ENCODE results near the gene FLG. TPM values are rescaled to one million over a fixed set of nuclear protein-coding genes. Genes with fewer than 3 reads are reported as not detected.

FLG gene
- total RNA-seq, 3 donors from 2014 or later, result not detected

DNA sequence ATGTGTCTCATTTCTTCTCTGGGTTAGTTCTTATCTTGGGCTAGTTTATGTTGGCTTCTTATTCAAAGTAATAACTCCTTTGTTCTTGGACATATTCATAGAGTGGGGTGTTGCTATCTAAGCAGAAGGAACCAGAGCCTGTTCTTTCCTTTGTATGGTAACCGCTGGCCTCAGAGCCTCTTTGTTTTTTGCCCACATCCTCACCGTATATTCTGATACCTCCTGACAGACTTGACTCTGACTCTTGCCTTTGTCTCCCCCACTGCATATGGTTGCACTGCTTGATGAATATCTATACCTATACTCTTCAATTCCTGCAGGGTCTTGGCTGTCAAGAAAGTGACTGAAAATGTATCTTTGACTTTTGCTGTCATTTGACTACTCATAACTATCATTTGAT, 24.6 kb upstream of the FLG start:
- intact Hi-C loops (cut with DNase I, micrococcal nuclease), result no loop called here
- no peak overlapping the region for H3K4me3 ChIP-seq
- H3K36me3 ChIP-seq (ENCODE audit: low read depth), result no peaks in the 10 kb centered on the region
- ATAC-seq (no peak), DNase-seq (no peak)
- H3K9me3 ChIP-seq, result no peaks in the 10 kb centered on the region
- TF ChIP-seq, protein P1, sequence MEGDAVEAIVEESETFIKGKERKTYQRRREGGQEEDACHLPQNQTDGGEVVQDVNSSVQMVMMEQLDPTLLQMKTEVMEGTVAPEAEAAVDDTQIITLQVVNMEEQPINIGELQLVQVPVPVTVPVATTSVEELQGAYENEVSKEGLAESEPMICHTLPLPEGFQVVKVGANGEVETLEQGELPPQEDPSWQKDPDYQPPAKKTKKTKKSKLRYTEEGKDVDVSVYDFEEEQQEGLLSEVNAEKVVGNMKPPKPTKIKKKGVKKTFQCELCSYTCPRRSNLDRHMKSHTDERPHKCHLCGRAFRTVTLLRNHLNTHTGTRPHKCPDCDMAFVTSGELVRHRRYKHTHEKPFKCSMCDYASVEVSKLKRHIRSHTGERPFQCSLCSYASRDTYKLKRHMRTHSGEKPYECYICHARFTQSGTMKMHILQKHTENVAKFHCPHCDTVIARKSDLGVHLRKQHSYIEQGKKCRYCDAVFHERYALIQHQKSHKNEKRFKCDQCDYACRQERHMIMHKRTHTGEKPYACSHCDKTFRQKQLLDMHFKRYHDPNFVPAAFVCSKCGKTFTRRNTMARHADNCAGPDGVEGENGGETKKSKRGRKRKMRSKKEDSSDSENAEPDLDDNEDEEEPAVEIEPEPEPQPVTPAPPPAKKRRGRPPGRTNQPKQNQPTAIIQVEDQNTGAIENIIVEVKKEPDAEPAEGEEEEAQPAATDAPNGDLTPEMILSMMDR (IDR thresholded peaks at IDR 0.05), result no peak
- no peaks in the 10 kb centered on the region for H3K4me1 ChIP-seq (ENCODE audit: low read depth)

GRCh38 chr1:152348447-152348846, 23.4 kb upstream of the FLG start:
- no peaks in the 10 kb centered on the region for H3K36me3 ChIP-seq (ENCODE audit: low read depth)
- TF ChIP-seq, protein P1 (IDR thresholded peaks at IDR 0.05), result no peak
- no peaks in the 10 kb centered on the region for H3K9me3 ChIP-seq
- H3K4me1 ChIP-seq (ENCODE audit: low read depth), result no peaks in the 10 kb centered on the region
- intact Hi-C loops (cut with DNase I, micrococcal nuclease), result no loop called here
- no peak overlapping the region for H3K4me3 ChIP-seq
- ATAC-seq (no peak), DNase-seq (no peak)

GRCh38 chr1:152347116-152347728, 22.2 kb upstream of the FLG start:
- H3K9me3 ChIP-seq, result no peaks in the 10 kb centered on the region
- TF ChIP-seq, protein P1 (IDR thresholded peaks at IDR 0.05), result peak; percentile 68
- DNase-seq (peak in 1 of 3 donors; percentile 81), ATAC-seq (peak; percentile 47)
- H3K4me1 ChIP-seq (ENCODE audit: low read depth), result no peaks in the 10 kb centered on the region
- intact Hi-C loops (cut with DNase I, micrococcal nuclease), result no loop called here
- no peak overlapping the region for H3K4me3 ChIP-seq
- no peaks in the 10 kb centered on the region for H3K36me3 ChIP-seq (ENCODE audit: low read depth)

DNA sequence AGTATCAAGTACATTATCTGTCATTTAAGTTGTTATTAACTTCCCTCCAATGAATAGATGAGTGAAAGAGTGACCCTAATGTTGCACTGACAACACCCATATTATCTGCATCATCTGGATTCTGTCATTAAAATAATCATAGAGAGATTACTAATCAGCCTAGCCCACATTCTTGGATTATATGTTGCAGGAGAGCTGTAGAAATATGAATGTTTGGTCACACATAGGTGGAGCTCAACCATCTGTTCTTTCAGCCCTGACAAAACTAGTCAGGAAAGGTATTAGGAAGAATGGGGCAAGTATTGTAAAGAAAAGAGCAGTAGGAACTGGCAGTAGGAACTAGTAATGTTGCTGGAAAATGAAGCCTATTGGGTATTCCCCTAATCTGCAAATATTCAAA, 19.4 kb upstream of the FLG start:
- H3K36me3 ChIP-seq (ENCODE audit: low read depth), result no peaks in the 10 kb centered on the region
- DNase-seq (no peak), ATAC-seq (no peak)
- intact Hi-C loops (cut with DNase I, micrococcal nuclease), result no loop called here
- no peaks in the 10 kb centered on the region for H3K4me1 ChIP-seq (ENCODE audit: low read depth)
- H3K9me3 ChIP-seq, result no peaks in the 10 kb centered on the region
- TF ChIP-seq, protein P1 (IDR thresholded peaks at IDR 0.05), result no peak
- no peak overlapping the region for H3K4me3 ChIP-seq

- intact Hi-C loops (cut with DNase I, micrococcal nuclease), result no loop called here
Observed at GRCh38 chr1:152343006-152343405, 18.0 kb upstream of the FLG start.

More at GRCh38 chr1:152343006-152343405, 18.0 kb upstream of the FLG start:
- Histone ChIP-seq H3K36me3 (ENCODE audit: low read depth) (no peaks in the 10 kb centered on the region), H3K9me3 (no peaks in the 10 kb centered on the region), H3K4me3 (no peak overlapping the region), H3K4me1 (ENCODE audit: low read depth) (no peaks in the 10 kb centered on the region)
- DNase-seq (no peak), ATAC-seq (no peak)
- TF ChIP-seq, protein P1 (IDR thresholded peaks at IDR 0.05), result no peak
